Inferior parietal cortex (tissue), 1 donor: ENCODE data around the gene LGALS1.
"Not testable (repeated sequence)": the region's sequence is repeated elsewhere in the genome, so short reads cannot be mapped to it uniquely, and the experiment has no call there.

Source experiments
- DNase-seq: peaks from one replicate; pipeline ENCODE4 v3.0.0-alpha.2; 2016; ENCODE audit errors: extremely low spot score

LGALS1 gene

GRCh38 chr22:37717235-37717634 lies 41.8 kb downstream of the LGALS1 start:
- not testable (repeated sequence) for DNase-seq

- DNase-seq: not testable (repeated sequence)
Observed at GRCh38 chr22:37717746-37718305, 42.4 kb downstream of the LGALS1 start.

- DNase-seq: no peak
Observed at GRCh38 chr22:37725551-37726240, 50.3 kb downstream of the LGALS1 start.

- DNase-seq: no peak
Observed at GRCh38 chr22:37726241-37726887, 50.9 kb downstream of the LGALS1 start.

GRCh38 chr22:37728620-37729019 lies 53.2 kb downstream of the LGALS1 start:
- DNase-seq: no peak
